ENCODE results near the gene ATP8A1.

ATP8A1 gene

GRCh38 chr4:42632653-42633382 lies 24.1 kb downstream of the ATP8A1 start:
- no peak for DNase-seq (ENCODE audit: low read depth)
- H3K4me3 ChIP-seq (ENCODE audit: low read depth, low read length): no peak overlapping the region

GRCh38 chr4:42630908-42631307 lies 26.0 kb downstream of the ATP8A1 start:
- no peak for DNase-seq (ENCODE audit: low read depth)
- no peak overlapping the region for H3K4me3 ChIP-seq (ENCODE audit: low read depth, low read length)

GRCh38 chr4:42628740-42629139 lies 28.2 kb downstream of the ATP8A1 start:
- no peak for DNase-seq (ENCODE audit: low read depth)
- H3K4me3 ChIP-seq (ENCODE audit: low read depth, low read length): no peak overlapping the region

- no peak overlapping the region for H3K4me3 ChIP-seq (ENCODE audit: low read depth, low read length)
- DNase-seq (ENCODE audit: low read depth): no peak
Observed at GRCh38 chr4:42627885-42628646, 28.8 kb downstream of the ATP8A1 start.

GRCh38 chr4:42626629-42627146 lies 30.2 kb downstream of the ATP8A1 start:
- no peak for DNase-seq (ENCODE audit: low read depth)
- no peak overlapping the region for H3K4me3 ChIP-seq (ENCODE audit: low read depth, low read length)

- H3K4me3 ChIP-seq (ENCODE audit: low read depth, low read length): no peak overlapping the region
- DNase-seq (ENCODE audit: low read depth): no peak
Observed at GRCh38 chr4:42625329-42625728, 31.6 kb downstream of the ATP8A1 start.

GRCh38 chr4:42624551-42624950 lies 32.4 kb downstream of the ATP8A1 start:
- no peak for DNase-seq (ENCODE audit: low read depth)
- H3K4me3 ChIP-seq (ENCODE audit: low read depth, low read length): no peak overlapping the region

- no peak for DNase-seq (ENCODE audit: low read depth)
- no peak overlapping the region for H3K4me3 ChIP-seq (ENCODE audit: low read depth, low read length)
Observed at GRCh38 chr4:42618023-42618422, 38.9 kb downstream of the ATP8A1 start.

- H3K4me3 ChIP-seq (ENCODE audit: low read depth, low read length): no peak overlapping the region
- DNase-seq (ENCODE audit: low read depth): no peak
Observed at GRCh38 chr4:42617030-42617429, 39.9 kb downstream of the ATP8A1 start.

GRCh38 chr4:42616572-42616971 lies 40.3 kb downstream of the ATP8A1 start:
- DNase-seq (ENCODE audit: low read depth): no peak
- no peak overlapping the region for H3K4me3 ChIP-seq (ENCODE audit: low read depth, low read length)

GRCh38 chr4:42615131-42615763 lies 41.7 kb downstream of the ATP8A1 start:
- DNase-seq (ENCODE audit: low read depth): no peak
- H3K4me3 ChIP-seq (ENCODE audit: low read depth, low read length): no peak overlapping the region

GRCh38 chr4:42612898-42613297 lies 44.0 kb downstream of the ATP8A1 start:
- no peak overlapping the region for H3K4me3 ChIP-seq (ENCODE audit: low read depth, low read length)
- no peak for DNase-seq (ENCODE audit: low read depth)

- no peak for DNase-seq (ENCODE audit: low read depth)
- H3K4me3 ChIP-seq (ENCODE audit: low read depth, low read length): no peak overlapping the region
Observed at GRCh38 chr4:42610941-42611340, 46.0 kb downstream of the ATP8A1 start.

- H3K4me3 ChIP-seq (ENCODE audit: low read depth, low read length): no peak overlapping the region
- no peak for DNase-seq (ENCODE audit: low read depth)
Observed at GRCh38 chr4:42609051-42609450, 47.9 kb downstream of the ATP8A1 start.

GRCh38 chr4:42608551-42608950 lies 48.4 kb downstream of the ATP8A1 start:
- no peak overlapping the region for H3K4me3 ChIP-seq (ENCODE audit: low read depth, low read length)
- DNase-seq (ENCODE audit: low read depth): no peak

- DNase-seq (ENCODE audit: low read depth): no peak
- no peak overlapping the region for H3K4me3 ChIP-seq (ENCODE audit: low read depth, low read length)
Observed at GRCh38 chr4:42607011-42607726, 49.7 kb downstream of the ATP8A1 start.

GRCh38 chr4:42605264-42605663 lies 51.6 kb downstream of the ATP8A1 start:
- no peak overlapping the region for H3K4me3 ChIP-seq (ENCODE audit: low read depth, low read length)
- no peak for DNase-seq (ENCODE audit: low read depth)

GRCh38 chr4:42603862-42604261 lies 53.0 kb downstream of the ATP8A1 start:
- DNase-seq (ENCODE audit: low read depth): no peak
- no peak overlapping the region for H3K4me3 ChIP-seq (ENCODE audit: low read depth, low read length)

- DNase-seq (ENCODE audit: low read depth): no peak
- H3K4me3 ChIP-seq (ENCODE audit: low read depth, low read length): no peak overlapping the region
Observed at GRCh38 chr4:42600578-42600977, 56.3 kb downstream of the ATP8A1 start.

GRCh38 chr4:42596918-42597317 lies 60.0 kb downstream of the ATP8A1 start:
- no peak for DNase-seq (ENCODE audit: low read depth)

More at GRCh38 chr4:42596918-42597317, 60.0 kb downstream of the ATP8A1 start:
- H3K4me3 ChIP-seq (ENCODE audit: low read depth, low read length): no peak overlapping the region

Measured in skeletal muscle cell (primary cell).